NCI-H226 (cell line): Measurements from ENCODE around the gene ASTN1.

Experiments
- DNase-seq: peaks from one replicate; pipeline ENCODE4 v3.0.0-alpha.2; 2015

The ASTN1 gene

GRCh38 chr1:176976771-176977170 lies 187.7 kb downstream of the ASTN1 start:
- DNase-seq: no peak

GRCh38 chr1:176976225-176976624 lies 188.3 kb downstream of the ASTN1 start:
- DNase-seq: no peak

GRCh38 chr1:176964687-176965086 lies 199.8 kb downstream of the ASTN1 start:
- DNase-seq: no peak

- DNase-seq: no peak
These were observed 201.3 kb downstream of the ASTN1 start for GRCh38 chr1:176963181-176963580.

GRCh38 chr1:176961678-176962077 lies 202.8 kb downstream of the ASTN1 start:
- DNase-seq: no peak

GRCh38 chr1:176959191-176959820 lies 205.2 kb downstream of the ASTN1 start:
- no peak for DNase-seq

- peak; percentile 9 for DNase-seq
These were observed 206.9 kb downstream of the ASTN1 start for GRCh38 chr1:176957603-176958002.

- no peak for DNase-seq
These were observed 210.3 kb downstream of the ASTN1 start for GRCh38 chr1:176954242-176954641.

GRCh38 chr1:176950736-176951324 lies 213.7 kb downstream of the ASTN1 start:
- no peak for DNase-seq

GRCh38 chr1:176949033-176949662 lies 215.4 kb downstream of the ASTN1 start:
- peak; percentile 22 for DNase-seq

- DNase-seq: no peak
These were observed 219.9 kb downstream of the ASTN1 start for GRCh38 chr1:176944606-176945005.

- no peak for DNase-seq
These were observed 220.7 kb downstream of the ASTN1 start for GRCh38 chr1:176943783-176944182.

GRCh38 chr1:176942346-176942745 lies 222.2 kb downstream of the ASTN1 start:
- no peak for DNase-seq

GRCh38 chr1:176939993-176940392 lies 224.5 kb downstream of the ASTN1 start:
- no peak for DNase-seq

GRCh38 chr1:176938375-176938774 lies 226.1 kb downstream of the ASTN1 start:
- no peak for DNase-seq

- no peak for DNase-seq
These were observed 230.1 kb downstream of the ASTN1 start for GRCh38 chr1:176934370-176934769.

GRCh38 chr1:176932114-176933104 lies 232.1 kb downstream of the ASTN1 start:
- DNase-seq: no peak

GRCh38 chr1:176931526-176931925 lies 233.0 kb downstream of the ASTN1 start:
- no peak for DNase-seq

GRCh38 chr1:176926330-176927086 lies 238.0 kb downstream of the ASTN1 start:
- no peak for DNase-seq

- no peak for DNase-seq
These were observed 239.3 kb downstream of the ASTN1 start for GRCh38 chr1:176925223-176925622.

GRCh38 chr1:176923283-176923682 lies 241.2 kb downstream of the ASTN1 start:
- no peak for DNase-seq
